CD4-positive, alpha-beta T cell (primary cell): ENCODE measurements around the gene ETF1. TPM values are rescaled to one million over a fixed set of nuclear protein-coding genes. Genes with fewer than 3 reads are reported as not detected.

Experiments used
- ATAC-seq: fragments of 200-7000 bp; cut with Tn5 transposase; one replicate; pipeline ENCODE4 v1.10.0; 2022; ENCODE audit warnings: mild to moderate bottlenecking; ENCODE audit not compliant: poor library complexity
- CTCF ChIA-PET: fragments of 350-600 bp; sonication (Branson Sonifier 250); formaldehyde crosslinking; loops from one replicate; lab custom pipeline; 2021; ENCODE audit warnings: antibody characterized with exemption, inconsistent platforms; lab: Charles Lee
- POLR2A ChIA-PET: fragments of 350-600 bp; sonication (Branson Sonifier 250); formaldehyde crosslinking; loops from one replicate; lab custom pipeline; 2021; ENCODE audit warnings: antibody characterized with exemption, inconsistent platforms; lab: Charles Lee
- DNase-seq, 14 experiments: peaks; one replicate each; pipeline ENCODE4 v3.0.0-alpha.2; 2013 to 2020; ENCODE audit warnings: mixed read lengths in 2 of 14
- H3K27ac ChIP-seq, 2 donors: one replicate each; pipeline versions ENCODE4 v1.5.1 to v1.7.0; 2013; ENCODE audit warnings: low read length in 2 of 2, low read depth in 1 of 2, mild to moderate bottlenecking in 1 of 2
- H3K27me3 ChIP-seq, 2 experiments: 1 replicate in 1 of 2; 2 replicates in 1 of 2; pipeline versions ENCODE4 v1.6.1 to v1.7.0; 2013; ENCODE audit warnings: low read length in 2 of 2, control low read depth in 1 of 2, mild to moderate bottlenecking in 1 of 2, moderate library complexity in 1 of 2; ENCODE audit not compliant: insufficient read depth in 2 of 2, control insufficient read depth in 1 of 2
- H3K36me3 ChIP-seq: one replicate; pipeline ENCODE4 v1.6.1; 2013; ENCODE audit warnings: low read length, control low read depth; ENCODE audit not compliant: insufficient read depth
- H3K4me1 ChIP-seq: one replicate; pipeline ENCODE4 v1.6.1; 2013; ENCODE audit warnings: low read length, control low read depth; ENCODE audit not compliant: insufficient read depth
- H3K4me3 ChIP-seq: one replicate; pipeline ENCODE4 v1.5.1; 2013; ENCODE audit warnings: mild to moderate bottlenecking, low read length, moderate library complexity
- H3K9me3 ChIP-seq, 2 experiments: 1 replicate in 1 of 2; 2 replicates in 1 of 2; pipeline versions ENCODE4 v1.6.1 to v1.7.0; 2013; ENCODE audit warnings: low read length in 2 of 2, mild to moderate bottlenecking in 2 of 2, control low read depth in 1 of 2, moderate library complexity in 1 of 2; ENCODE audit not compliant: control insufficient read depth in 1 of 2, insufficient read depth in 1 of 2
- H3K27ac Mint-ChIP-seq: one replicate; pipeline ENCODE4 v1.8.0; 2020; ENCODE audit warnings: mixed read lengths
- H3K27me3 Mint-ChIP-seq: one replicate; pipeline ENCODE4 v1.8.0; 2021; ENCODE audit warnings: mixed read lengths
- H3K36me3 Mint-ChIP-seq: one replicate; pipeline ENCODE4 v1.8.0; 2021; ENCODE audit warnings: low read depth, mixed read lengths
- H3K4me1 Mint-ChIP-seq: one replicate; pipeline ENCODE4 v1.8.0; 2021; ENCODE audit warnings: low read depth, mixed read lengths
- H3K4me3 Mint-ChIP-seq: one replicate; pipeline ENCODE4 v1.8.0; 2020; ENCODE audit warnings: mild to moderate bottlenecking, mixed read lengths
- H3K9me3 Mint-ChIP-seq: one replicate; pipeline ENCODE4 v1.8.0; 2020; ENCODE audit warnings: mixed read lengths
- CTCF ChIP-seq: fragments of 200-600 bp; IDR thresholded peaks from one replicate; pipeline ENCODE4 v1.8.0; 2022; ENCODE audit warnings: antibody characterized with exemption, mild to moderate bottlenecking
- intact Hi-C, 2 experiments: fragments of 100-400 bp; cut with DNase I in 1 of 2; cut with micrococcal nuclease in 1 of 2; formaldehyde crosslinking; loops; one replicate each; pipeline versions ENCODE4 v1.15.1 to v1.9.0; 2023 to 2025; cut with DNase I, micrococcal nuclease
- total RNA-seq, 174 experiments: library from RNA in 2 of 174; stranded (reverse) in 2 of 174; gene quantifications; one replicate each; pipeline ENCODE4 v1.2.3 and lab custom pipeline; 2021 to 2026

The ETF1 gene
- total RNA-seq, 2 experiments from 2014 or later, result 178 to 187 TPM

GRCh38 chr5:138502521-138502920 lies 40.5 kb downstream of the ETF1 start:
- no peak overlapping the region for H3K4me3 Mint-ChIP-seq
- no peaks in the 10 kb centered on the region for H3K27me3 Mint-ChIP-seq
- peaks cover 5% of the 10 kb centered on the region for H3K36me3 Mint-ChIP-seq
- POLR2A ChIA-PET, result interaction anchor here (2.8 kb wide), 1 partner anchor 38 kb away, joined by 17 read pairs; the partner anchor contains the start of gene EGR1
- H3K9me3 Mint-ChIP-seq, result no peaks in the 10 kb centered on the region
- Histone ChIP-seq H3K4me1 (no peaks in the 10 kb centered on the region), H3K27me3 (no peaks in the 10 kb centered on the region), H3K4me3 (no peak overlapping the region), H3K27ac (no peak overlapping the region), H3K9me3 (no peaks in the 10 kb centered on the region), H3K36me3 (peaks cover 5% of the 10 kb centered on the region)
- H3K4me1 Mint-ChIP-seq, result no peaks in the 10 kb centered on the region
- intact Hi-C loops, result loop anchor here in 1 of 2 experiments (2.0 kb wide), 1 partner anchor 38 kb away; the partner anchor contains the start of gene EGR1
- DNase-seq (no peak), ATAC-seq (no peak)
- CTCF ChIA-PET, result interaction anchor here (1.9 to 2.9 kb wide), 3 partner anchors 10 to 52 kb away, joined by 4 to 46 read pairs (median 38); partner anchors contain the start of gene EGR1
- TF ChIP-seq CTCF, result no peak
- H3K27ac Mint-ChIP-seq, result no peak overlapping the region

- Mint-ChIP-seq H3K9me3 (no peaks in the 10 kb centered on the region), H3K27me3 (no peaks in the 10 kb centered on the region), H3K4me1 (no peaks in the 10 kb centered on the region), H3K4me3 (no peak overlapping the region), H3K36me3 (peaks cover 1% of the 10 kb centered on the region), H3K27ac (peak overlapping the region; percentile 24)
- Histone ChIP-seq H3K27ac (no peak overlapping the region), H3K27me3 (no peaks in the 10 kb centered on the region), H3K4me1 (no peaks in the 10 kb centered on the region), H3K9me3 (no peaks in the 10 kb centered on the region), H3K36me3 (peaks cover 2% of the 10 kb centered on the region), H3K4me3 (no peak overlapping the region)
- no peak for TF ChIP-seq CTCF
- ATAC-seq (no peak), DNase-seq (no peak)
- intact Hi-C loops, result loop anchor here in 1 of 2 experiments (2.0 kb wide), 1 partner anchor 37 kb away; the partner anchor contains the start of gene EGR1
- ChIA-PET CTCF (no interaction called here), POLR2A (no interaction called here)
Measured at GRCh38 chr5:138502121-138502520, 40.9 kb downstream of the ETF1 start.

GRCh38 chr5:138498376-138498775 lies 44.7 kb downstream of the ETF1 start:
- POLR2A ChIA-PET, result interaction anchor here (1.3 kb wide), 1 partner anchor 33 kb away, joined by 6 read pairs; the partner anchor contains the start of gene EGR1
- intact Hi-C loops, result loop anchor here in 1 of 2 experiments (10.0 kb wide), 1 partner anchor 46 kb away; the partner anchor contains the start of gene ETF1

More at GRCh38 chr5:138498376-138498775, 44.7 kb downstream of the ETF1 start:
- Mint-ChIP-seq H3K4me1 (no peaks in the 10 kb centered on the region), H3K9me3 (no peaks in the 10 kb centered on the region), H3K4me3 (no peak overlapping the region), H3K27me3 (peaks cover 4% of the 10 kb centered on the region), H3K27ac (no peak overlapping the region), H3K36me3 (no peaks in the 10 kb centered on the region)
- Histone ChIP-seq H3K9me3 (no peaks in the 10 kb centered on the region), H3K36me3 (no peaks in the 10 kb centered on the region), H3K27ac (no peak overlapping the region), H3K27me3 (no peaks in the 10 kb centered on the region), H3K4me1 (no peaks in the 10 kb centered on the region), H3K4me3 (no peak overlapping the region)
- TF ChIP-seq CTCF, result no peak
- ATAC-seq (no peak), DNase-seq (no peak)
- CTCF ChIA-PET, result interaction anchor here (0.6 to 1.0 kb wide), 3 partner anchors 43 to 807 kb away, joined by 3 to 4 read pairs (median 3); no protein-coding TSS in a partner anchor
